ENCODE data around the gene DNHD1. TPM values are rescaled to one million over a fixed set of nuclear protein-coding genes. Genes with fewer than 3 reads are reported as not detected.

DNHD1 gene
- total RNA-seq, 6 experiments from 2014 or later, result 1.9 to 10.3 (median 6.1) TPM

GRCh38 chr11:6481924-6482275 lies 15.2 kb upstream of the DNHD1 start:
- intact Hi-C loops (cut with DNase I), result no loop called here
- Histone ChIP-seq H3K4me1 (peaks cover 0 to 21% (median 3%) of the 10 kb centered on the region in 4 donors), H3K4me3 (peak overlapping the region; percentile 59 to 82 (median 73)), H3K27ac (peak overlapping the region; percentile 81 to 90 (median 87)), H3K27me3 (no peaks in the 10 kb centered on the region), H3K9me3 (no peaks in the 10 kb centered on the region), H3K36me3 (peaks cover 0 to 60% (median 9%) of the 10 kb centered on the region in 4 donors)
- no CpG with 5 or more reads among the region's 13 CpGs for WGBS (ENCODE audit: insufficient coverage, low coverage, low lambda C conversion rate, missing lambda C conversion rate)
- ATAC-seq, result peak in 2 of 4 donors; percentile 2 to 5
- no peak for DNase-seq
- TF ChIP-seq CTCF (IDR thresholded peaks at IDR 0.05) (no peak), POLR2A (IDR thresholded peaks at IDR 0.05) (no peak)

DNA sequence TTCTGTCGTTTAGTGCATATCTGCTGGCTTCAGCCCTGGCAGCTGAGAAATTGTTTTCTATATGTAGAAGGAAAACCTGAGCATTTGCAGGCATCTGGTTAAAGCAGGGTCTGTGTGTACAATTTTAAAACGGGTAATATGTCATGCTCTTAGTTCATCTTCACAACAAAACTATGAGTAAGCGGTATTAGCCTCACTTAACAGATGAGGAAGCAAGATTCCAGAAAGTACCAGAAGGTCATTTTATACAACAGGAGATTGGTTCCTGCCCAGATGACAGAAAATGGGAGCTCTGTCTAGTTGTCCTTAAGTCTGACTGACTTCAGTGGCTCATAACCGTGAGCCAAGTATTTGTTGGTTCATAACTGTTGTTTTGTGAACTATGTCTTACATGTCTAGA lies 14.6 kb upstream of the DNHD1 start:
- Histone ChIP-seq H3K27me3 (no peaks in the 10 kb centered on the region), H3K27ac (peak overlapping the region in 2 of 3 donors; percentile 81 to 90), H3K4me3 (peak overlapping the region in 1 of 3 donors; percentile 82), H3K36me3 (peaks cover 0 to 55% (median 9%) of the 10 kb centered on the region in 4 donors), H3K9me3 (no peaks in the 10 kb centered on the region), H3K4me1 (peaks cover 0 to 21% (median 3%) of the 10 kb centered on the region in 4 donors)
- WGBS (ENCODE audit: insufficient coverage, low coverage, low lambda C conversion rate, missing lambda C conversion rate), result 88% methylated on average over 4 of the region's 4 CpGs
- no peak for TF ChIP-seq CTCF (IDR thresholded peaks at IDR 0.05)
- ATAC-seq (no peak), DNase-seq (no peak)
- intact Hi-C loops (cut with DNase I), result no loop called here

GRCh38 chr11:6483015-6483414 lies 14.1 kb upstream of the DNHD1 start:
- intact Hi-C loops (cut with DNase I), result no loop called here
- TF ChIP-seq CTCF (IDR thresholded peaks at IDR 0.05), result no peak
- TF ChIP-seq POLR2A (IDR thresholded peaks at IDR 0.05), result no peak

GRCh38 chr11:6485661-6486060 lies 11.4 kb upstream of the DNHD1 start:
- Histone ChIP-seq H3K27me3 (no peaks in the 10 kb centered on the region), H3K27ac (no peak overlapping the region), H3K9me3 (no peaks in the 10 kb centered on the region), H3K4me1 (peaks cover 0 to 36% (median 9%) of the 10 kb centered on the region in 4 donors), H3K4me3 (no peak overlapping the region), H3K36me3 (peaks cover 0 to 37% (median 2%) of the 10 kb centered on the region in 4 donors)
- TF ChIP-seq CTCF (IDR thresholded peaks at IDR 0.05) (no peak), POLR2A (IDR thresholded peaks at IDR 0.05) (no peak)
- no peak for ATAC-seq
- 53% methylated on average over 3 of the region's 3 CpGs for WGBS (ENCODE audit: insufficient coverage, low coverage, low lambda C conversion rate, missing lambda C conversion rate)
- no peak for DNase-seq
- intact Hi-C loops (cut with DNase I), result no loop called here

More at GRCh38 chr11:6483015-6483414, 14.1 kb upstream of the DNHD1 start:
- 82% methylated on average over 6 of the region's 6 CpGs for WGBS (ENCODE audit: insufficient coverage, low coverage, low lambda C conversion rate, missing lambda C conversion rate)
- H3K4me3 ChIP-seq, result no peak overlapping the region
- no peak overlapping the region for H3K27ac ChIP-seq
- ATAC-seq (no peak), DNase-seq (no peak)
- H3K9me3 ChIP-seq, result no peaks in the 10 kb centered on the region
- no peaks in the 10 kb centered on the region for H3K27me3 ChIP-seq
- peaks cover 0 to 51% (median 6%) of the 10 kb centered on the region in 4 donors for H3K36me3 ChIP-seq
- peaks cover 0 to 25% (median 3%) of the 10 kb centered on the region in 4 donors for H3K4me1 ChIP-seq

DNA sequence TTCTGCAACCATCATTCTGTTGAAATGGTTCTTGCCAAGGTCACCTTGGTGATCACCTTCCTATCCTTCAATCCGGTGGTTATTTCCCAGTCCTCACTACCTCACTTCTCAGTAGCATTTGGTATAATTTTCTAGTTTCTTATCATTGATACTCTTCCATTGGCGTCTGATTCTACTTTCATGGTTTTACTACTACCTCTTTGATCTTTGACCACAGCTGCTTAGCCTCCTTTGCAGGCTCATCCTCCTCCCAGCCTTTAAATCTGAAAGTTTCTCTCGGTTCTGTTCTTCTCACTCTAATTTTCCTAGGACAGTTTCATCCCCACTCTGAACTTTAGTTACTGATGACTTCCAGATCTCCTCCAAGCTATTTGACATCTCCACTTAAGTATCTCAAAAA lies 10.8 kb upstream of the DNHD1 start:
- H3K4me1 ChIP-seq, result peaks cover 0 to 34% (median 9%) of the 10 kb centered on the region in 4 donors
- ATAC-seq (no peak), DNase-seq (no peak)
- no peak overlapping the region for H3K4me3 ChIP-seq
- no peak for TF ChIP-seq POLR2A (IDR thresholded peaks at IDR 0.05)
- H3K27me3 ChIP-seq, result no peaks in the 10 kb centered on the region
- intact Hi-C loops (cut with DNase I), result no loop called here
- H3K9me3 ChIP-seq, result no peaks in the 10 kb centered on the region
- H3K27ac ChIP-seq, result no peak overlapping the region
- WGBS (ENCODE audit: insufficient coverage, low coverage, low lambda C conversion rate, missing lambda C conversion rate), result 91% methylated on average over 3 of the region's 3 CpGs
- H3K36me3 ChIP-seq, result peaks cover 0 to 37% (median 2%) of the 10 kb centered on the region in 4 donors
